Activated naive CD4-positive, alpha-beta T cell (primary cell): ENCODE results near the gene OPRD1.

ENCODE experiments used
- DNase-seq, 4 experiments: peaks; one replicate each; lab custom pipeline; 2025; lab: John Stamatoyannopoulos, UW

OPRD1 gene

DNA sequence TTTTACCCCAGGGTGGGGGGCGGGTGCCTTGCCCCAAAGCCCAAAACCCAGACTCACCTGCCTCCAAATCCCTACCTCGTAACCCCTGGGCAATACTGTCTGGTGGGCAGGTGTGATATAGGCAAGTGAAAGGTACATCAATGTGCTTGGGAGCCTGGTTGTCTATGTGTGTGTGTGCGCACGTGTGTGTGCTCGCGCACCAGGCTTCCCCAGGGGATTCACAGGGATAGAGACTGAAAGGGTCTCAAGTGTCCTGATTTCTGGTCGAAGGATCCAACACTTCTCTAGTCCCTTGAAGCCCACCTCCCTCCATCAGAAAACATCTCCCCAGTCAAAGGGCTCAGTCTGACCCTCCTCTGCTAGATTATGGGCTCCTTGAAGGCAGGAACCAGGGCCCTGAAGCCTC is 73.5 kb downstream of the OPRD1 start:
- no peak for DNase-seq

GRCh38 chr1:28885977-28886730 is 74.2 kb downstream of the OPRD1 start:
- no peak for DNase-seq

- peak; percentile 72 to 86 (median 78) for DNase-seq
Measured at GRCh38 chr1:28886731-28887418, 74.9 kb downstream of the OPRD1 start.

GRCh38 chr1:28887419-28887834 is 75.5 kb downstream of the OPRD1 start:
- DNase-seq: peak in 2 of 4 experiments; percentile 7 to 30

- no peak for DNase-seq
Measured at GRCh38 chr1:28887835-28888682, 76.1 kb downstream of the OPRD1 start.

- DNase-seq: no peak
Measured at GRCh38 chr1:28888915-28889314, 76.9 kb downstream of the OPRD1 start.

GRCh38 chr1:28889357-28889756 is 77.4 kb downstream of the OPRD1 start:
- no peak for DNase-seq

- DNase-seq: no peak
Measured at GRCh38 chr1:28890435-28890834, 78.5 kb downstream of the OPRD1 start.

DNA sequence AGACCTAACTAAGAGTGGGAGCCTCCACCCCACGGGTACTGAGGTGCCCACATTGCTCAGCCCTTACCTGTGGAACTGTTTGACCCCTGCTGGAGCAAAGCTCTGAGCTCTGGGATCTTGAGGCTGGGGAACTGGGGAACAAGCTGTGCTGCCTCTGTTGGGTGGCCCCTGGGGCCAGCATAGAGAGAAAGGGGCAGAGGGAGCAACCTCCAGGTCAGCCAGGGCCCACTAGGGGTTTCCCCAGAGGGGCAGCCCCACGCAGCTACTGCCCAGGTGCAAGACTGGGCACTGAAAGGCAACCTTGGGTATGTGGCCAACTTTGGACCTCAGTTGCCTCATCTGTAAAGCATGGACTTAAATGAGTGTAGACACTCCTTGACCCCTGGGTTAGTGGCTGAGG is 78.9 kb downstream of the OPRD1 start:
- DNase-seq: no peak

GRCh38 chr1:28891256-28891655 is 79.3 kb downstream of the OPRD1 start:
- DNase-seq: no peak

DNA sequence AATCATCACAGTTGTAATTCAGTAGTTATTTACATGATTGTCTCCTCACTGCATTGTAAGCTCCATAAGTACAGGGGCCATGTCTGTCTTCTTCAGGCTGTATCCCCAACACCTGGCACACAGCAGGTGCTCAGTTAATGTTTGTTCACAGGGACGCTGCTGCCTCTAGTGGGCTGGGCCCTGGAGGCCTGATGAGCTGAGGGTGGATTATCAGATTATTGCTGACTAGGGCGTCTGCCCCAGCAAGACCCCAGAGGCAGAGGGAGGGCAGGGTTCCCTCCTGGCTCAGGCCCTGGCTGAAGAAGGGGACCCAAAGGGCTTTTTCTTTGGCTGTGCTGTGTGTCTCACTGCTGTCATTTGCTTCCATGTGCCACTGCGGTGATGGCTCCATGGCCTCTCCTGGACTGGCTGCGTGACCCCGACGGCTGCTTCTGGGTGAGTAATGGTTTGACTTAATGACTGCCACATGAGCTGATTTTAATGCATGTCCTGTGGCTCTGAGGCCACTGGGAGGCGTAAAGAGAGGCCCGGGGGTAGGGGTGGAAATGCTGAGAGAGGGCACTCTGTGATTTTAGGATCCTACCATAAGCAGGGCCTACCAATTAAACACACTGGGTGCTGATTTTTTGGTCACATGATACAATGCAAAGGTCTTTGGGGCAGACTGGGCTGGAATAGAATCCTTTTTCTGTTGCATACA is 81.6 kb downstream of the OPRD1 start:
- no peak for DNase-seq

DNA sequence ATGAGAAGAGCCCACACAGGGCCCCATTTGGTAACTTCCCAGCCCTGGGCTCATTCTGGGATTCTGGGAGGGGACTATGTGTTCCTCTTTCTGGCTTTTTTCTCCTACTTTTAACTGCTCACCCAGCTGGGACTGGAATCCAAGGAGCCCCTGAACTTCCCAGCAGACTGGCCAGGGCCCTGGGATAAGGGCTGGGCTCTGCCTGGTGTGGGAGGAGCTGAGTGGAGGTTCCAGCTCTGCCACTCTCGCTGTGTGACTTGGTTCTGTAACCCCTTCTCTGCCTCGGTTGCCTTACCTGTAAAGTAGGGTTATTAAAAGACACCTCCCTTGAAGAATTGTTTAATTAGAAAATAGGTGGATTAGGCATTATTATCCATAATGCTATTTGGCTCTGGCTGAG is 82.8 kb downstream of the OPRD1 start:
- no peak for DNase-seq

GRCh38 chr1:28895896-28896608 is 84.1 kb downstream of the OPRD1 start:
- no peak for DNase-seq

- no peak for DNase-seq
Measured at GRCh38 chr1:28896609-28896986, 84.6 kb downstream of the OPRD1 start.

DNA sequence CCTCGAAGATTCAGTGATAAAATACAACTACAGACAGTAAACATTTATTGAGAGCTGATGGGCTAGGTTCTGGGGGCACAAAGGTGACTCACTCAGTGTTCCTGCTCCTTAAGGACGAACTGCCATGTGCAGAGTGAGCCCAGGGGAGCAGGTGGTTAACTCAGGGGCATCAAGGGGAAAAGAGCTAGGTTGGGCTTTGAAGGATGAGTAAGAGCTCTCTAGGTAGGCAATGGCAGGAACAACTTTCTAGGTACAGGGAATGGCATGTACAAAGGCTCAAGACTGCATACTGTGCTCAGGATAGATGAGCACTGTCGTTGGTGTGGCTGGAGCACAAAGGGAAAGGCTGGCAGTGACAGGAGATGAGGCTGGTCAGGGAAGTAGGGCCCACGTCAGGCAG is 85.8 kb downstream of the OPRD1 start:
- no peak for DNase-seq

GRCh38 chr1:28898405-28898881 is 86.5 kb downstream of the OPRD1 start:
- no peak for DNase-seq

- DNase-seq: no peak
Measured at GRCh38 chr1:28899267-28899666, 87.3 kb downstream of the OPRD1 start.

GRCh38 chr1:28900562-28900961 is 88.6 kb downstream of the OPRD1 start:
- DNase-seq: no peak

DNA sequence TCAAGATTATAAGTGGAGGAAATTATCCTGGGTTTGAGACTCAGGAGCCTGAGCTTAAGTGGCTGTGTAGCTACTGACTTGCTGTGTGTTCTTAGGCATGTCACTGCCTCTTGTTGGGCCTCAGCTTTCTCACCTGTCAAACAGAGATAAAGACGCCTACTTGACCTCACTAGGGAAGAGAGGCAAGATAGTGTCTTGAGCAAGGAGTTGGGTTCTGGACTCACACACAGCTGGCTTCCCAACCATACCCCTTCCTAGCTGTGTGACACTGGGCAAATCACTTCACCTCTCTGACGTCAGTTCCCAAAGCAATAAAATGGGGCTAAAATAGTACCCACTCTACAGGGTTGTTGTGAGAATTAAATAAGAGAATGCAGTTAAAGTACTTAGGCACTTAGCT is 90.8 kb downstream of the OPRD1 start:
- DNase-seq: no peak

- no peak for DNase-seq
Measured at GRCh38 chr1:28905921-28906666, 94.1 kb downstream of the OPRD1 start.

GRCh38 chr1:28909198-28909597 is 97.2 kb downstream of the OPRD1 start:
- no peak for DNase-seq
